Neural crest cell (in vitro differentiated cells): Measurements from ENCODE around the gene TM4SF20. TPM values are rescaled to one million over a fixed set of nuclear protein-coding genes. Genes with fewer than 3 reads are reported as not detected.

Experiments
- DNase-seq: peaks from one replicate; pipeline ENCODE4 v3.0.0; 2021; ENCODE audit warnings: low read depth, mixed read lengths, low spot score
- H3K27ac Mint-ChIP-seq: one replicate; pipeline ENCODE4 v1.8.0; 2021; ENCODE audit warnings: mild to moderate bottlenecking, mixed read lengths; ENCODE audit not compliant: unreplicated experiment
- H3K27me3 Mint-ChIP-seq: 2 replicates; pipeline ENCODE4 v1.8.0; 2021; ENCODE audit warnings: low read depth, mild to moderate bottlenecking, mixed read lengths
- H3K36me3 Mint-ChIP-seq: 2 replicates; pipeline ENCODE4 v1.8.0; 2021; ENCODE audit warnings: low read depth, mild to moderate bottlenecking, mixed read lengths
- H3K4me1 Mint-ChIP-seq: 2 replicates; pipeline ENCODE4 v1.8.0; 2021; ENCODE audit warnings: mixed read lengths
- H3K4me3 Mint-ChIP-seq: one replicate; pipeline ENCODE4 v1.8.0; 2021; ENCODE audit warnings: mild to moderate bottlenecking, mixed read lengths
- H3K9me3 Mint-ChIP-seq: 2 replicates; pipeline ENCODE4 v1.8.0; 2021; ENCODE audit warnings: mixed read lengths
- total RNA-seq: library from RNA; stranded (reverse); gene quantifications from 2 replicates; pipeline ENCODE4 v1.2.1, GENCODE V29; 2021
- TF ChIP-seq, protein P1 (sequence below): fragments of 200-600 bp; sonication (generic); conservative IDR thresholded peaks from 2 replicates; pipeline ENCODE4 v1.5.0; 2021; ENCODE audit warnings: antibody characterized with exemption, mild to moderate bottlenecking

Gene TM4SF20
- total RNA-seq, 1 donor from 2014 or later: not detected

GRCh38 chr2:227377467-227378351 lies 1.4 kb downstream of the TM4SF20 start:
- H3K4me3 Mint-ChIP-seq: no peak overlapping the region
- no peak overlapping the region for H3K27ac Mint-ChIP-seq
- H3K9me3 Mint-ChIP-seq: no peaks in the 10 kb centered on the region
- H3K4me1 Mint-ChIP-seq: peaks cover 7% of the 10 kb centered on the region
- DNase-seq: no peak
- H3K36me3 Mint-ChIP-seq: no peaks in the 10 kb centered on the region
- no peaks in the 10 kb centered on the region for H3K27me3 Mint-ChIP-seq
- TF ChIP-seq, protein P1, sequence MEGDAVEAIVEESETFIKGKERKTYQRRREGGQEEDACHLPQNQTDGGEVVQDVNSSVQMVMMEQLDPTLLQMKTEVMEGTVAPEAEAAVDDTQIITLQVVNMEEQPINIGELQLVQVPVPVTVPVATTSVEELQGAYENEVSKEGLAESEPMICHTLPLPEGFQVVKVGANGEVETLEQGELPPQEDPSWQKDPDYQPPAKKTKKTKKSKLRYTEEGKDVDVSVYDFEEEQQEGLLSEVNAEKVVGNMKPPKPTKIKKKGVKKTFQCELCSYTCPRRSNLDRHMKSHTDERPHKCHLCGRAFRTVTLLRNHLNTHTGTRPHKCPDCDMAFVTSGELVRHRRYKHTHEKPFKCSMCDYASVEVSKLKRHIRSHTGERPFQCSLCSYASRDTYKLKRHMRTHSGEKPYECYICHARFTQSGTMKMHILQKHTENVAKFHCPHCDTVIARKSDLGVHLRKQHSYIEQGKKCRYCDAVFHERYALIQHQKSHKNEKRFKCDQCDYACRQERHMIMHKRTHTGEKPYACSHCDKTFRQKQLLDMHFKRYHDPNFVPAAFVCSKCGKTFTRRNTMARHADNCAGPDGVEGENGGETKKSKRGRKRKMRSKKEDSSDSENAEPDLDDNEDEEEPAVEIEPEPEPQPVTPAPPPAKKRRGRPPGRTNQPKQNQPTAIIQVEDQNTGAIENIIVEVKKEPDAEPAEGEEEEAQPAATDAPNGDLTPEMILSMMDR: no peak

DNA sequence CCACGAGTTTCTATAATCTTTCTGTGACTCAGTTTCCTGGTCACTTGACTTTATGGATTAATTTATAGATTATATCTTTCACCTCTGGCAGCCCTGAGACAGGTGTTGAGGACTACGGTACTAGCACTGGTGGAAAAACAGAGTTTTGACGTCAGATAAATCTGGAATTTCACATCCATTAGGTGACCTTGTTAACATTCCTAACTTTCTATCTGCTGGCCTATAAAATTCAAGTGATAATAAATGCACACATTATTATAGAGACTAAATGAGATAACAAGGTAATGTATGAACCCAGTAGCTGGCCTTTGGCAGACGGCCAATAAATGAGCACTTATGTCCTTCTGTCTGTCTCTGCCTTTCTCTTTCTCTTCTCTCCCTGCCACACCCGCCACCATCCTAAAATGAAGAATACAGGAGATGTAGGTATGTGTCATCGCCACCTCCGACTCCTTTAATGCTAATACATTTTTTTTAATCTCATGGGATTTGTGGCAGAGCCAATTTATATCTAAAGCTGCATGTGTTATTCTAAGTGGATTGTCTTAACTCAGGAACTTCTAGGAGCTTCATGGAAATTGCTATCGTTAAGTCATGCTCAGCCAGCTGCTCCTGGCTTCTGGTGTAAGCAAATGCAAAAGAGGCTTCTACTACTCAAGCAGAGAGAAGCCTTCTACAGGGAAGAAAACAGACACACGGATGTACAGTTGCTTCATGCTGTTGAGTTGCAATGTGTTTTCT lies 2.3 kb downstream of the TM4SF20 start:
- no peaks in the 10 kb centered on the region for H3K27me3 Mint-ChIP-seq
- no peak overlapping the region for H3K27ac Mint-ChIP-seq
- TF ChIP-seq, protein P1: no peak
- H3K4me3 Mint-ChIP-seq: no peak overlapping the region
- H3K9me3 Mint-ChIP-seq: no peaks in the 10 kb centered on the region
- H3K4me1 Mint-ChIP-seq: peaks cover 7% of the 10 kb centered on the region
- no peaks in the 10 kb centered on the region for H3K36me3 Mint-ChIP-seq
- DNase-seq: no peak

GRCh38 chr2:227374158-227374557 lies 4.9 kb downstream of the TM4SF20 start:
- Mint-ChIP-seq H3K27me3 (no peaks in the 10 kb centered on the region), H3K27ac (no peak overlapping the region), H3K4me1 (peaks cover 7% of the 10 kb centered on the region), H3K9me3 (no peaks in the 10 kb centered on the region), H3K36me3 (no peaks in the 10 kb centered on the region), H3K4me3 (no peak overlapping the region)
- TF ChIP-seq, protein P1: no peak
- no peak for DNase-seq

DNA sequence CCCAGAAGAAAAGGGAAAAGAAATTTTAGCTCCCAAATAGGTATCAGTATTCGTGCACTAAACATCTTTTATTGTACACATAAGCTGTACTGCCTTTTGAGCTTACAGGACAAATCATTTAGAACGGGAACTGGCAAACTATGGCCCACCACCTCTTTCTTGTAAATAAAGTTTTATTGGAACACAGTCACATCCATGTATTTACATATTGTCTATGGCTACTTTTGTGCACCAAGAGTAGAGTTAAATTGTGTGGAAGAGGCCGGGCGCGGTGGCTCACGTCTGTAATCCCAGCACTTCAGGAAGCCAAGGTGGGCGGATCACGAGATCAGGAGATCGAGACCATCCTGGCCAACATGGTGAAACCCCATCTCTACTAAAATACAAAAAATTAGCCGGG lies 5.7 kb downstream of the TM4SF20 start:
- Mint-ChIP-seq H3K36me3 (no peaks in the 10 kb centered on the region), H3K4me3 (no peak overlapping the region), H3K27me3 (no peaks in the 10 kb centered on the region), H3K4me1 (peaks cover 7% of the 10 kb centered on the region), H3K9me3 (no peaks in the 10 kb centered on the region), H3K27ac (no peak overlapping the region)
- TF ChIP-seq, protein P1: no peak
- DNase-seq: no peak

GRCh38 chr2:227370791-227371312 lies 8.3 kb downstream of the TM4SF20 start:
- DNase-seq: no peak
- H3K36me3 Mint-ChIP-seq: no peaks in the 10 kb centered on the region
- no peaks in the 10 kb centered on the region for H3K9me3 Mint-ChIP-seq
- TF ChIP-seq, protein P1: no peak
- peaks cover 7% of the 10 kb centered on the region for H3K4me1 Mint-ChIP-seq
- H3K27ac Mint-ChIP-seq: no peak overlapping the region
- no peak overlapping the region for H3K4me3 Mint-ChIP-seq
- H3K27me3 Mint-ChIP-seq: no peaks in the 10 kb centered on the region
